ENCODE results near the gene FILIP1.

- TF ChIP-seq EZH2phosphoT487 (IDR thresholded peaks at IDR 0.05; ENCODE audit: borderline replicate concordance, low read length): no peak
- TF ChIP-seq, protein P1, sequence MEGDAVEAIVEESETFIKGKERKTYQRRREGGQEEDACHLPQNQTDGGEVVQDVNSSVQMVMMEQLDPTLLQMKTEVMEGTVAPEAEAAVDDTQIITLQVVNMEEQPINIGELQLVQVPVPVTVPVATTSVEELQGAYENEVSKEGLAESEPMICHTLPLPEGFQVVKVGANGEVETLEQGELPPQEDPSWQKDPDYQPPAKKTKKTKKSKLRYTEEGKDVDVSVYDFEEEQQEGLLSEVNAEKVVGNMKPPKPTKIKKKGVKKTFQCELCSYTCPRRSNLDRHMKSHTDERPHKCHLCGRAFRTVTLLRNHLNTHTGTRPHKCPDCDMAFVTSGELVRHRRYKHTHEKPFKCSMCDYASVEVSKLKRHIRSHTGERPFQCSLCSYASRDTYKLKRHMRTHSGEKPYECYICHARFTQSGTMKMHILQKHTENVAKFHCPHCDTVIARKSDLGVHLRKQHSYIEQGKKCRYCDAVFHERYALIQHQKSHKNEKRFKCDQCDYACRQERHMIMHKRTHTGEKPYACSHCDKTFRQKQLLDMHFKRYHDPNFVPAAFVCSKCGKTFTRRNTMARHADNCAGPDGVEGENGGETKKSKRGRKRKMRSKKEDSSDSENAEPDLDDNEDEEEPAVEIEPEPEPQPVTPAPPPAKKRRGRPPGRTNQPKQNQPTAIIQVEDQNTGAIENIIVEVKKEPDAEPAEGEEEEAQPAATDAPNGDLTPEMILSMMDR (conservative IDR thresholded peaks at IDR 0.05; ENCODE audit: low read depth, low read length): no peak
Measured at GRCh38 chr6:75424618-75425548, 68.7 kb downstream of the FILIP1 start.
